ENCODE results near the gene PLSCR5. TPM values are rescaled to one million over a fixed set of nuclear protein-coding genes. Genes with fewer than 3 reads are reported as not detected.

The PLSCR5 gene
- total RNA-seq, 1 donor from 2014 or later, result not detected

- Histone ChIP-seq H3K4me3 (ENCODE audit: low read depth, low read length) (no peak overlapping the region), H3K27me3 (ENCODE audit: control insufficient read depth, insufficient read depth, low read length) (no peaks in the 10 kb centered on the region), H3K36me3 (ENCODE audit: control insufficient read depth, insufficient read depth, low read length) (no peaks in the 10 kb centered on the region)
- TF ChIP-seq CTCF (IDR thresholded peaks at IDR 0.05; ENCODE audit: insufficient read depth, low read length, poor library complexity, severe bottlenecking), result no peak
- no peak for DNase-seq (ENCODE audit: low read depth)
Measured at GRCh38 chr3:146626403-146627122, 21.4 kb upstream of the PLSCR5 start.

DNA sequence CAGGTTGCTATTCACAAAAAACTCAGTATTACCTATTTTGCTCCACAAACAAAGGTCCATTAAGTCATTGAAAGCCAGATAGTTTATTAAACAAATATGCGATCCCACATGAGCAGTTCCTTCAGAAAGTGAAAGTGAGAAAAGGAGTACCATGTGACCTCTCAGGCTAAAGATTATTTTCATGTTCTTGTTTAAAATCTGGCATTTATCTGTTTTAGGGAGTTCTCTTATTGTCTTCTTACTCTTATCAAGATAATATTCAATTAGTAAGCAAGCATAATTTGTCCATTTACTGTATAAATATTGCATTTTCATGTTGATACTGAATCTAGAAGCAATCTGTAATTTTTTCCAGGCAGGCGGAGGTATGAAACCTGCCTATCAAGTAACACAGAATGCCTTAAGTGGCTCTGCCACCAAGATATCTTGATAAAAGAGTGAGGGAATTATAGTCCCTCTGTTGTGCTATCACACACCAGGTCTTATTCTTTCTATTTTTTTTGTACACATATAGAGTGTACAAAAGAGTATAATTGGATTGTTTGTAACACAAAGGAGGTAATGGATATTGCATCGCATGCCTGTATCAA lies 20.1 kb upstream of the PLSCR5 start:
- no peak for DNase-seq (ENCODE audit: low read depth)
- no peak overlapping the region for H3K4me3 ChIP-seq (ENCODE audit: low read depth, low read length)
- no peaks in the 10 kb centered on the region for H3K36me3 ChIP-seq (ENCODE audit: control insufficient read depth, insufficient read depth, low read length)
- no peak for TF ChIP-seq CTCF (IDR thresholded peaks at IDR 0.05; ENCODE audit: insufficient read depth, low read length, poor library complexity, severe bottlenecking)
- no peaks in the 10 kb centered on the region for H3K27me3 ChIP-seq (ENCODE audit: control insufficient read depth, insufficient read depth, low read length)

DNA sequence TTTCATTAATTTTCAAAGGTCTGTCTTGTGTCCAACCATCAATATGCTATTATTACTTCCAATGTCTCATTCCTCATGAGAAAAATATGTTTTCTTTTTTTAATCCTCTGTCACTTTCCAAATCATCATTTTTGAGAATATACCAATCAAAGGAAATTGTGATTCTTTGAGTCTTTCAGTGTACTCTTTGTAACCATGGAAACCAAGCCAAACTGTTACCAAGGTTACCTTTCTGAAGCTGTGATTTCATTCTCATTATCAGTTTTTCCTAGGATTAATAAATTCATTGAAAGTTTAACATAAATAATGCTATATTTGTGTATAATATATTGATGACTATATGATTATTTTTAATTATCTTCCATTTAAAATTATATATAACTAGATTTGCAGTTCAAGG lies 16.6 kb upstream of the PLSCR5 start:
- Histone ChIP-seq H3K4me3 (ENCODE audit: low read depth, low read length) (no peak overlapping the region), H3K36me3 (ENCODE audit: control insufficient read depth, insufficient read depth, low read length) (no peaks in the 10 kb centered on the region), H3K27me3 (ENCODE audit: control insufficient read depth, insufficient read depth, low read length) (no peaks in the 10 kb centered on the region)
- no peak for DNase-seq (ENCODE audit: low read depth)
- no peak for TF ChIP-seq CTCF (IDR thresholded peaks at IDR 0.05; ENCODE audit: insufficient read depth, low read length, poor library complexity, severe bottlenecking)

DNA sequence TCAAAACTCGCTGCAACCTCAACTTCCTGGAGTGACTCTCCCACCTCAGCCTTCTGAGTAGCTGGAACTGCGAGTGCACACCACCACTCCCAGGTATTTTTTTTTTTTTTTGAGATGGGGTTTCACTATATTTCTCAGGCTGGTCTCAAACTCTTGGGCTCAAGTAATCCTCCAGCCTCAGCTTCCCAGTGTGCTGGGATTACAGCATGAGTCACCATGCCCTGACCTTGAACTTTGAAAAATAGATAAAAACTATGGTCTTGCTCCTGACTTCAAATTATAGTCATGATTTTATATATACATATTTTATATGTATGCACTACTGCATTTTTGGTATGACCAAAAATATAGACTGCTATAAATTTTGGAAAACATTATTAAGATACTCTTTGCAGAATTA lies 6.9 kb upstream of the PLSCR5 start:
- TF ChIP-seq CTCF (IDR thresholded peaks at IDR 0.05; ENCODE audit: insufficient read depth, low read length, poor library complexity, severe bottlenecking), result no peak
- DNase-seq (ENCODE audit: low read depth), result no peak
- no peak overlapping the region for H3K4me3 ChIP-seq (ENCODE audit: low read depth, low read length)
- H3K36me3 ChIP-seq (ENCODE audit: control insufficient read depth, insufficient read depth, low read length), result no peaks in the 10 kb centered on the region
- no peaks in the 10 kb centered on the region for H3K27me3 ChIP-seq (ENCODE audit: control insufficient read depth, insufficient read depth, low read length)

DNA sequence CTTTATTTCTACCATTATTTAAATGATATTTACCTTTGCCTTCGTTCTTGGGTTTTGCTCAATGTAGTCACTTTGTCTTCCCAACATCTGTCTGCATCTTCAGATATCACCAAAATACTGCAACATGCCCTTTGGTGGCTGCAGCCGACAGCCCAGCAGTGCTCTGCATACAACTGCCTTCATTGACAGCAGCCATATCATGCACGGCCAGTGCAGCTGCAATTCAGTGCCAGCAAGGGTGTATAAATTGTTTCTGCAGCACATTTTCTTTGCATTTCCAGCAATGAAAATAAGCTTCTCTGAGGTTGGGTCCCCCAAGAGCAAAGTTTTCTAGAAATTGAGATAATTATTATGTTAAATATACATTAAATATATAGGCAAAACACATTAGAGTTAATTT lies 6.0 kb upstream of the PLSCR5 start:
- Histone ChIP-seq H3K36me3 (ENCODE audit: control insufficient read depth, insufficient read depth, low read length) (no peaks in the 10 kb centered on the region), H3K4me3 (ENCODE audit: low read depth, low read length) (no peak overlapping the region), H3K27me3 (ENCODE audit: control insufficient read depth, insufficient read depth, low read length) (no peaks in the 10 kb centered on the region)
- TF ChIP-seq CTCF (IDR thresholded peaks at IDR 0.05; ENCODE audit: insufficient read depth, low read length, poor library complexity, severe bottlenecking), result no peak
- no peak for DNase-seq (ENCODE audit: low read depth)

DNA sequence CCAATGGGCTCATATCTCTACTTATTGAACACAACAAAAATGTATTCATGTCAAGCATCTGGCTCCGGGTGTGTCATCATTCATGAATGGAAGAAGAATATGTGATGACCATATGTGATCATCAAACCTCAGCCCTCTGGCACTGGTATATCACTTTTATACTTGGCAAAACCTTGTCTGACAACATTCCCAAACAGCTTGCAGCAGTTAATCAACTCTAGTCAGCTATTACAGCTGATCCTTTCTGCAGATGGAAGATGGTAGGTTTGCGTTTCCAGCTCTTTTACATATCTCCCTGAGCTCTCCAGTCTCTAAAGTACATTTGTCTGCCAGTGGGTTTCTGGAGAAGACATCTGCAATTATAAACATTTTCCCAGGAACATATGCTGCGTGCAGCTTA lies 6.6 kb downstream of the PLSCR5 start:
- Histone ChIP-seq H3K27me3 (ENCODE audit: control insufficient read depth, insufficient read depth, low read length) (no peaks in the 10 kb centered on the region), H3K36me3 (ENCODE audit: control insufficient read depth, insufficient read depth, low read length) (no peaks in the 10 kb centered on the region), H3K4me3 (ENCODE audit: low read depth, low read length) (no peak overlapping the region)
- TF ChIP-seq CTCF (IDR thresholded peaks at IDR 0.05; ENCODE audit: insufficient read depth, low read length, poor library complexity, severe bottlenecking), result no peak
- DNase-seq (ENCODE audit: low read depth), result no peak
